Endothelial cell of umbilical vein (primary cell): Measurements from ENCODE around the gene SRM.
"Not testable (repeated sequence)": the region's sequence is repeated elsewhere in the genome, so short reads cannot be mapped to it uniquely, and the experiment has no call there.

Source experiments
- CTCF ChIP-seq, 2 donors: IDR thresholded peaks; 1 replicate in 1 of 2; 2 replicates in 1 of 2; pipeline ENCODE4 v1.5.1; 2011; ENCODE audit warnings: low read length in 2 of 2, mild to moderate bottlenecking in 2 of 2, moderate library complexity in 2 of 2, control low read depth in 1 of 2, inconsistent platforms in 1 of 2, low read depth in 1 of 2; ENCODE audit not compliant: insufficient read depth in 1 of 2; ENCODE audit errors: extremely low read depth in 1 of 2
- EZH2 ChIP-seq: IDR thresholded peaks from 2 replicates; pipeline ENCODE4 v1.6.1; 2012; ENCODE audit warnings: borderline replicate concordance, low read depth, mild to moderate bottlenecking, moderate library complexity, low read length, inconsistent platforms; ENCODE audit not compliant: severe bottlenecking
- GATA2 ChIP-seq: IDR thresholded peaks from 2 replicates; pipeline ENCODE4 v1.7.0; 2011; ENCODE audit warnings: low read depth, mild to moderate bottlenecking, moderate library complexity, mixed read lengths, low read length; ENCODE audit not compliant: insufficient read length, insufficient read depth
- JUN ChIP-seq: IDR thresholded peaks from 2 replicates; pipeline ENCODE4 v1.6.1; 2011; ENCODE audit warnings: borderline replicate concordance, low read depth; ENCODE audit not compliant: insufficient read length, insufficient read depth
- POLR2A ChIP-seq: IDR thresholded peaks from 2 replicates; pipeline ENCODE4 v1.6.1; 2012; ENCODE audit warnings: low read depth, mild to moderate bottlenecking, control low read depth, low read length
- POLR2AphosphoS5 ChIP-seq: IDR thresholded peaks from 2 replicates; pipeline ENCODE4 v1.6.1; 2012; ENCODE audit warnings: low read depth, mild to moderate bottlenecking, control low read depth, low read length, moderate library complexity; ENCODE audit not compliant: insufficient read depth

DNA sequence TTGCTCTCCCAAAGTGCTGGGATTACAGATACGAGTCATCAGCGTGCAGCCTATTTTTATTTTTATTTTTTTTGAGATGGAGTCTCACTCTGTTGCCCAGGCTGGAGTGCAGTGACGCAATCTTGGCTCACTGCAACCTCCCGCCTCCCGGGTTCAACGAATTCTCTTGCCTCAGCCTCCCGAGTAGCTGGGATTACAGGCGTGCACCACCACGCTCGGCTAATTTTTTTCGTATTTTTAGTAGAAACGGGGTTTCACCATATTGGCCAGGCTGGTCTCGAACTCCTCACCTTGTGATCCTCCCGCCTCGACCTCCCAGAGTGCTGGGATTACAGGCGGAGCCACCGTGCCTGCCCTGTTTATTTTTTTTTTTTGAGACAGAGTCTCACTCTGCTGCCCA is 41.0 kb upstream of the SRM start:
- TF ChIP-seq CTCF (IDR thresholded peaks at IDR 0.05; ENCODE audit: extremely low read depth in 1 of 2, insufficient read depth in 1 of 2, low read depth in 1 of 2, low read length in 2 of 2); POLR2AphosphoS5; EZH2; POLR2A; JUN; GATA2: not testable (repeated sequence)
